Hindlimb muscle (tissue), 1 donor: Measurements from ENCODE around the gene FYB1. TPM values are rescaled to one million over a fixed set of nuclear protein-coding genes. Genes with fewer than 3 reads are reported as not detected.
"Not testable (repeated sequence)": the region's sequence is repeated elsewhere in the genome, so short reads cannot be mapped to it uniquely, and the experiment has no call there.

Experiments
- DNase-seq: peaks from one replicate; pipeline ENCODE4 v3.0.0-alpha.2; 2013
- polyA plus RNA-seq: library from polyadenylated mRNA; unstranded; fragments of 120-200 nt; gene quantifications from one replicate; pipeline ENCODE4 v1.2.1, GENCODE V29; 2013; ENCODE audit not compliant: insufficient read length

Gene FYB1, protein sequence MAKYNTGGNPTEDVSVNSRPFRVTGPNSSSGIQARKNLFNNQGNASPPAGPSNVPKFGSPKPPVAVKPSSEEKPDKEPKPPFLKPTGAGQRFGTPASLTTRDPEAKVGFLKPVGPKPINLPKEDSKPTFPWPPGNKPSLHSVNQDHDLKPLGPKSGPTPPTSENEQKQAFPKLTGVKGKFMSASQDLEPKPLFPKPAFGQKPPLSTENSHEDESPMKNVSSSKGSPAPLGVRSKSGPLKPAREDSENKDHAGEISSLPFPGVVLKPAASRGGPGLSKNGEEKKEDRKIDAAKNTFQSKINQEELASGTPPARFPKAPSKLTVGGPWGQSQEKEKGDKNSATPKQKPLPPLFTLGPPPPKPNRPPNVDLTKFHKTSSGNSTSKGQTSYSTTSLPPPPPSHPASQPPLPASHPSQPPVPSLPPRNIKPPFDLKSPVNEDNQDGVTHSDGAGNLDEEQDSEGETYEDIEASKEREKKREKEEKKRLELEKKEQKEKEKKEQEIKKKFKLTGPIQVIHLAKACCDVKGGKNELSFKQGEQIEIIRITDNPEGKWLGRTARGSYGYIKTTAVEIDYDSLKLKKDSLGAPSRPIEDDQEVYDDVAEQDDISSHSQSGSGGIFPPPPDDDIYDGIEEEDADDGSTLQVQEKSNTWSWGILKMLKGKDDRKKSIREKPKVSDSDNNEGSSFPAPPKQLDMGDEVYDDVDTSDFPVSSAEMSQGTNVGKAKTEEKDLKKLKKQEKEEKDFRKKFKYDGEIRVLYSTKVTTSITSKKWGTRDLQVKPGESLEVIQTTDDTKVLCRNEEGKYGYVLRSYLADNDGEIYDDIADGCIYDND
- 3.8 TPM for polyA plus RNA-seq

DNA sequence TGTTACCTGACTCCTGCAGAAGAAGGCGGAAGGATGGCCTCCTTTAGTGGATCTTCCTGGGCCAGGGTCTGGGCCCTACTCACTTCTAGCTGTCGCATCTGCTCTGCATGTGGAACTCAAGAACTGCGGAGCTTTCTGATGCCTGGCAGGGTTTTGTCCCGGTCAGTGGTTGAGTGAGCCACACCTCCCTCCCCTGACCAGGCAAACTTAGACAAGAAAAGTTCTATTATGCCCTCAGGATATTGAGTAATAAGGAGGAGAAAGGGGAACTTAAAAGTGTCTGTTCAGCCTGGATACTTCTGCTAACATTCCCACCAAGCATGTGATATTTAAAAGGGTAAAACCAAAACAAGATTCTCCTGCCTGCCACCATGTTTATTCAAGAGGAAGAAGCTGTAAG is at the start of gene FYB1:
TSS of gene FYB1 (minus strand) at position 127 of the 400 bp plus-strand sequence. CDS start 16,603 bp downstream, outside the sequence.
- DNase-seq = no peak

DNA sequence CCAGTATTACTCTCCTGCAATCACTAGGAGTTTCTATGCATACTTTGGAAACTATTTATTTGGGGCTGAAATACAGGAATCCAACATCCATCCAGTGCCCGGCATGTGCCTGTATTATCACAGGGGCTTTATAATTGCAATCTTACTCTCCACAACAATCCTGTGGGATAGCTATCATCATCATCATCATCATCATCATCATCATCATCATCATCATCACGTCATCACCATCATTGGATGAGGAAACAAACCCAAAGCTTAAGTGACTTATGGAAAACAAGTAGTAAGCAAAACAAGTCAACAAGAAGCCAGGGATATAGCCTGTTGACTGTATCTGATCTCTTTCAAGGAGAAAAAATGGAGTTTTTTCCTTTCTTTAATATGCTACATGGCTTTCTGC is 47.8 kb upstream of the FYB1 start:
- no peak for DNase-seq

DNA sequence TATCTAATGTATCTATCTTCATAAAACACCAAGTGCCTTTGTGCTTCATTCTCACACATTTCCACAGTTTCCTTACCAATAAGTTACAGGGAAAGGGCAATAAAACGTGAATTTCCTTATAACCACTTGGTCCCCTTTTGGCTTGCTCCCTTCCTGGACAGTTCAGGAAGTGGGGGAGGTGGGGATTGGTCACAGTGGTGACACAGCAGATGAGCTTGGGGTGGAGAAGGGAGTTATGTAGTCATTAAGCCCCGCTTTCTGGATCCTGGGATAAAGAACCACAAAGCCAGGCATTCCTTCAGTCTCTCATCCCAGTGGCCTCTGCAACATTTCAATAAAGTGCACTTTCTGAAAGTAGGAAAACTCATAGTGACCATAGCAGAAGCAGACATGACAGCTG is 47.1 kb upstream of the FYB1 start:
- DNase-seq = no peak

DNA sequence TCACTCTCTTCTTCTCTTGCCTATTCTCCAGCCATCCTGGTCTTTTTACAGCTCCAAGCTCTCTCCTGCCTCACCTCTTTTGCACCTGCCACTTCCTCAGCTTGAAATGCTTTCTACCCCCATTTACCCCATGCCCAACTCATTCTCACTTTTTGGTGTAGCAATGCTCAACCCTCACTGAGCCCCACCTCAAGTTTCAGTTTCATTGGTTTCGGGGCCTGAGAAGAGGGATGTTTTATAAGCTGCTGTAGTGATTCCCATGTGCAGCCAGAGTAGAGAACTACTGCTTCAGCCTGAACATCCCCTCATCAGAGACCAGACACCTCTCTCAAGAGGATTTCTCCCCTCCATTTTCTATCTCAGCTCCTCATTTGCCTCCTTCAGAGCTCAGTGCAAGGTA is 45.2 kb upstream of the FYB1 start:
- no peak for DNase-seq

DNA sequence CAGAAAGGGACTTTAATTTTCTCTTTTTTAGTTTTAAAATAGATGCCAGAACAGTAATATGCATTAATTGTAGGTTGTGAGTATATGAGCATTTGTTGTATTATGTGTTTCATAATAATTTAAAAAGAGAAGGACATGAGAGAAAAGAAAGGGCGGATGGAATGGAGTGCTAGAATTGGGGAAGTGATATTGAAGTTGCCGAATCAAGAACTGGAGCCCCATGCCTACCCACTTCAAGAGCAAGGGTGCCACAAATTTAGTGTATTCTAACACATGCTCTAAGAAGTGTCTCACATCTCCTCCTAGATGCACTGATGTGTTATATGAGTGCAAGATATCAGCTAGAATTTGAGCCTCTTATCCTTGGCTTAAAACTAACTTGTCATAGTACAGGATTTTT is 43.6 kb upstream of the FYB1 start:
- DNase-seq = no peak

DNA sequence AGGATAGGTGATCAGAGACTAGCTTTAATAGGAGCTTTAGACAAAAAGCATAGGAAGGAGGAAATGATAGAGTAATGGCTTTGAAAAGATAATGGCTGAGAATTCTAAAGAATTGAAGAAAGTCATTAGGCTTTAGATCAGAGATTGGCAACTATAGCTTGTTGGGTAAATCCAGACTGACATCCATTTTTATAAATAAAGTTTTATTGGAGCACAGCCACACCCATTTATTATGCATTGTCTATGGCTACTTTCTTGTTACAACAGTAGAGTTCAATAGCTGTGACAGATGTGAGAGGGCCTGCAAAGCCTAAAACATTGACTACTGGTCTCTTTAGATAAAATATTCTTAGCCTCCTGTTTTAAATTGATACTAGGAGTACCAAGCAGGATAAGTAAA is 40.7 kb upstream of the FYB1 start:
- no peak for DNase-seq

DNA sequence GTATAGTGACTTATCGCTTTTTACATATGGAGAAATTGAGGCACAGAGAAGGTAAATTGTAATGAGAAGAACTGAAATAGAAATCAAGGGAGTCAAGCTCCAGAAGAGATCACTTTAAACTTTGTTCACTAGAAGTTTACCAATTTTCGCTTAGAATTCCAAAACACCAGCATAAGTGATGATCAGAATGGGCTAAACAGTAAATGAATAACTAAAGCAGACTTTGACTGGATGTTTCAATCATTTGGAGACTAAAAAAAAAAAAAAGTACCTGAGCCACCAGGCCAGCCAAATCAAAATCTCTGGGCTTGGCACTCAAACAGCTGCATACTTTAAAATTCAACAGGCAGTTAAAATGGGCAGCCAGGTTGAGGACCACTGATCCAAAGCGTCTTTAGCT is 38.2 kb upstream of the FYB1 start:
- DNase-seq = no peak

DNA sequence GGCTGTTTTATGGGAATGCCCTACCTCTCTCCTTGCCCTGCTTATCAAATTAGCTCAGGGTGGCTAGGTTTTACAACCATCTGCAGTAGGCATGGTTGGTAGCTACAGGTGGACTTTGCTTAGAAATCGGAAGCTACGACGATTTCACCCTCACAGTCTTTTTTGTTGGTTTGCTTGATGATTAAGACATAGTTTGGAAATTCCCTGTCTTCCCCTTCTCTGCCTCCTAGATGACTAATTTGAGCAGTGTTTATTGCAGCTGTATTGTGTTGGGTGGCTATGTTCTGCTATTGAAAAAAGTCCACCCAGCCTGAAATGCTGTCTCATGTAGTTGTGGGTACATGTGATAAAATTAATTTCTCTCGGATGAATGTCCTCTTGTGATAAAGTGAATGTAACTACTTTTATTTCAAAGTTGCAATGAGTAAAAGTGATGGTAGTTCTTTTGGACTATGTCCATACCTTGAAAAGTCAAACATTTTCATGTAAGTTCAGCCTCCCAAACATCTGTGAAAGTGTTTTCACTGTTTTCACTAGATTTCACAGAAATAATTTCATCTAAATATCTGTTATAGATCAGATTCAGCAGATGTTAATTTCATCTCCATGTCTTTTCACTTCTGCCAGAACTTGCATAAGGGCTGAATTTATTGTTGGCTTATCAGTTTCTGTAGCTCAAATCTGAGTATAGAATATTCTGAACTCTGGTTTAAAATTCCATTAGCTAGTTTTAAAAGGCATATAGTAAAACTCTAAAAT is 37.3 kb upstream of the FYB1 start:
- no peak for DNase-seq

DNA sequence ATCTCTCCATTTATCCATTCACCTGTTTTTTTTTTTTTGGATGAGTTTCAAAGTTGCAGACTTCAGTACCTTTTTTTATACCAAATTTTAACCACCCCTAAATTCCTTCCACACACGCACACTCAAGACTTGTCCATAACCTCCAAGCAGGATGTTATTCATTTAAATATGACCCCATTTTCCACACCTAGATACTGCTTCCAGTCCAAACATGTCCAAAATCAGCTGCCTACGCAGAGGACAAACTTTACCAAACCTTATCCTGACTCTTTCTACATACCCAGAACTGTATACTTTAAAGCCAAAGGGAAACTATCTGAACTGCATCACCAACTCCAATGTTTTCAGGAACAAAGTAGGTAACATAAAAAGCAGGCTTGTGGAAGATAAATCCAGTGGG is 36.0 kb upstream of the FYB1 start:
- no peak for DNase-seq

DNA sequence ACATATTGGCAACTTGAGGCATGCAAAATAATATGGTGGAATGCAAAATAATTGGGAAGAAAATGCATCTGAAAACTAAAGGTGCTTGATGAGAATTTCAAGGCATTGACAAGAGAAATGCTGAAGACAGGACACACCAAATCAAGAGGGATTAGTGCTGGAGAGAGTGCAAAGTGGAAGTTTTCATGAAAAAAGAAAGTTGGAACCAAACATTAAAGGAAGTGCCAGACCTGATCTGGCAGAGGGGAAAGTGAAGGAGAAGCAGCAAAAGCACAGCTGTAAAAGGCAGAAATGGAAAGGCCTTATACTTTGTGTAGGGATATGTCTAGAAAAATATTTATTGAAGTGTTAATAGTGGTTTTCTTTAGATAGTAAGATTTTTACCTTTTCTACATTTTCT is 35.3 kb upstream of the FYB1 start:
- no peak for DNase-seq

DNA sequence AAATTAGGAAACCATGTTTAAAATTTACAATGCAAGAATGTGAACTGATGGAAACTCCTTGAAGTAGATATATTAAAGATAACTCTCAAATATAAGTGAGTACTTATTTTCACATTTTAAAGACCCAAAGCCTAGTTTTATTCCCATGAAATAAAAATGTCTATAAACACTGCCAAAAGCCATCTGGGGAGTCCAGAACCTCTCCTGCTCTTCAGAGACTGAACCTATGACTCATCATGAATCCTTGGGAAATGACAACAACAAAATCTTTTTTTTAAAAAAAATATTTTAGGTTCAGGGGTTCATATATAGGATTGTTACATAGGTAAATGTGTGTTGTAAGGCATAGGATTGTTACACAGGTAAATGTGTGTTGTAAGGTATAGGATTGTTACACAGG is 33.8 kb upstream of the FYB1 start:
- no peak for DNase-seq

DNA sequence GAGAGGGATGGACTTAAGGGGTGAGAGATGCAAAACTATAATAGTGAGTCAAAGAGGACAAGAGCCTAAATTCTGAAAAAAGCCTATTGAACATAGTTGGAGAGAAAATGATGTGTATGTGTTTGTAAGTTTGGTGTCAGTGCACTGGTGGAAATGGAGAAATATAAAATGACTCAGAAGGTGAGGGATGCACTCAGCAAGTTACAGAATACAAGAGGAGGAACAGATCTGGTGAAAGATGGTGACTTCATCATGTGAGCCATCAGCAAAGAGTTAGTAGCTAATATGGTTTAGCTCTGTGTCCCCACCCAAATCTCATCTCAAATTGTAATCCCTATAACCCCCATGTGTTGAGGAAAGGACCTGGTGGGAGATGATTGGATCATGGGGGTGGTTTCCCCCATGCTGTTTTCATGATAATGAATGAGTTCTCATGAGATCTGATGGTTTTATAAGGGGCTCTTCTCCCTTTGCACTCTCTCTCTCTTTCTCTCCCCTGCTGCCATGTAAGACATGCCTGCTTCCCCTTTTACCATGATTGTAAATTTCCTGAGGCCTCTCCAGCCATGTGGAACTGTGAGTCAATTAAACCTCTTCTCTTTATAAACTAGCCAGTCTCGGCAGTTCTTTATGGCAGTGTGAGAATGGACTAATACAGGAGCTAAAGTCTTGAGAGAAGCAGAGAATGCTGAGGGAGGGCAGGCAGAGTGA is 30.4 kb upstream of the FYB1 start:
- DNase-seq = no peak

DNA sequence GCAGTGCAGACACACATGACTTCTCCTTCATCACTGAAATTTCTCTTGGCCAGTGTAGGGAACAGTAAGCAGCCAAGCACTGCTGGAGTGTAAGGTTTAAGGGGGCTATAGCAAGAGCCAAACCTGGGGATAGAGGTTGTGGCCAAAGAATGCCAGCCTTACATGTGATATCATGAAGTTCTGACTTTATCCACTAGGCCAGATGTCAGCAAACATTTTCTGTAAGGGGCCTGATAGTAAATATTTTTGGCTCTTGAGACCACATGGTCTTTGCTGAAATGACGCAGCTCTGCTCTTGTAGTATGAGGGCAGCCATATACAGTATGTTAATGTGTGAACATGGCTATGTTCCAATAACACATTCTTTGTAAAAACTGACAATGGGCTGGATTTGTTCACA is 29.7 kb upstream of the FYB1 start:
- DNase-seq = no peak

DNA sequence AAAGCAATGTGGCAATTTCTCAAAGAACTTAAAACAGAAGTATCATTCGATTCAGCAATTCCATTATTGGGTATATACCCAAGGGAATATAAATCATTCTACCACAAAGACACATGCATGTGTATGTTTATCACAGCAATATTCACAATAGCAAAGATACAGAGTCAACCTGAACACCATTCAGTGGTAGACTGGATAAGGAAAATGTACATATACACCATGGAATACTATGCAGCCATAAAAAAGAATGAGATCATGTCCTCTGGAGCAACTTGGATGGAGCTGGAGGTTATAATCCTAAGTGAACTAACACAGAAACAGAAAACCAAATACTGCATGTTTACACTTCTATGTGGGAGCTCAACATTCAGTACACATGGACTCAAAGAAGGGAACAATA is 21.4 kb upstream of the FYB1 start:
- no peak for DNase-seq

DNA sequence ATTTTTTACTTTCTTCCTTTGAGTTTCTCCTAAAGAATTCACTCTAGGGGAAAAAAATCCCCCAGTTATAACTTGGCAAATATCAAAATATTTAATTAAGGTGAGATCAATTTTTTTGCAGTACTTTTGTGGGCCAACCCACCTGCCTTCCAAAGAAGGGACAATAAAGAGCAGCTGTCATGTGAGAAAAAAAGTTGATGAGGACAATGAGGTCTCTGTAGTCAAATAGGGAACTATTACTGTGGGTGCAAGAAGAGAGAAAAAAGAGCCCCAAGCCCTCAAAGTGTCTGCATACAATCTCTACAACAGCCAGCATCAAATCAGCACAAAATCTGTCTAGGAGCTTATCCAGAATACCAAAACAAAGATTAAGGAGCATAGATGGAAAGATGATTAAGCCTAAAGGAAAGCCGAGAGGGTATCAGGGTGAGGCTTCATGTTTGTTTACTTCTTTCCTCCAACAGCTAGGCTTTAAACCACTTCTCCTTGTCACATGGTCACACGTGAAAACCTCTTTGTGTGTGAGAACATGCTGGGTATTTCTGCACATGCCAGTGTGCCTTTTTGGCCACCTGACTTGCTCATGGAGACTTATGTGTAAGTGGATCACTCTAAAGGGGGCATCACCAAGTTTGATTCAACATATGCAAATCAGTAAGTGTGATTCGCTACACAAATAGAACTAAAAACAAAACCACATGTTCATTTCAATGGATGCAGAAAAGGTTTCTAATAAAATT is 19.2 kb upstream of the FYB1 start:
- DNase-seq = no peak

DNA sequence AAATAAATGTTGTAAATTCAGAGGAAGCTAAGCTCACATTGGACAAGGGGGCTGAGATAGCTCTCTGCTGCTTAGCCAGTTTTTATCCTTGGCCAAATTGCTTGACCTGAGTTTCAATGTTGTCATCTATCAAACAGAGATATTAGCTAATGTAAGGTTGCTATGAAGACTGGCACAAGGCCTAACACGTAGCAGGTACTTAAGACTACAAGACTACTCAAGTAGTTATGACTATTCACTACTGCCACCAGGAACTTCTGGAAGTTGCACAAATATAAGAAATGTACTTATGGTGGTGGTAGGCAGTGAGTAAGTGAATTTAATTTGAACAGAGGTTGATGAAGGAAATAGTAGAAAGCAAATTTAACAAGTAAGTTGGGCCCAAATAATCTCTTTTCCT is 17.4 kb upstream of the FYB1 start:
- DNase-seq = no peak

DNA sequence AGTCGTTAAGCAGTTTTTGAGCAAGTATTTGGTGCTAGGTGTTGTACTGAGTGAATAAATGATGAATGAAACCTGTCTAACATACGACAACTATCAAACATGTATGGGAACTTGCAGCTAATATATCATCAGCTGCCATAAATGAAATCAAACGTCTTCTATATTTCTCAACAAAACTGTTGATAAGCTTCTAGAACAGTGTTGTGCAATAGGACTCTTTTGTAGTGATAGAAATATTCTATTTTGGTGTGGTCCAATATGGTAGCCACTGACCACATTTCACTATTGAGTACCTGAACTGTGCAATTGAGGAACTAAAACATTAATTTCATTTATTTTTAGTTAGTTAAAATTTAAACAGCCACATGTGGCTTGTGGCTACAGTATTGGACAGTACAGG is 16.3 kb upstream of the FYB1 start:
- no peak for DNase-seq

DNA sequence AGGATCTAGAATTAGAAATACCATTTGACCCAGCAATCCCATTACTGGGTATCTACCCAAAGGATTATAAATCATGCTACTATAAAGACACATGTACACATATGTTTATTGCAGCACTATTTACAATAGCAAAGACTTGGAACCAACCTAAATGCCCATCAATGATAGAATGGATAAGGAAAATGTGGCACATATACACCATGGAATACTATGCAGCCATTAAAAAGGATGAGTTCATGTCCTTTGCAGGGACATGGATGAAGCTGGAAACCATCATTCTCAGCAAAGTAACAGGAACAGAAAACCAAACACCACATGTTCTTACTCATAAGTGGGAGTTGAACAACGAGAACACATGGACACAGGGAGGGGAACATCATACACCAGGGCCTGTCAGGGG is 15.1 kb upstream of the FYB1 start:
- not testable (repeated sequence) for DNase-seq

DNA sequence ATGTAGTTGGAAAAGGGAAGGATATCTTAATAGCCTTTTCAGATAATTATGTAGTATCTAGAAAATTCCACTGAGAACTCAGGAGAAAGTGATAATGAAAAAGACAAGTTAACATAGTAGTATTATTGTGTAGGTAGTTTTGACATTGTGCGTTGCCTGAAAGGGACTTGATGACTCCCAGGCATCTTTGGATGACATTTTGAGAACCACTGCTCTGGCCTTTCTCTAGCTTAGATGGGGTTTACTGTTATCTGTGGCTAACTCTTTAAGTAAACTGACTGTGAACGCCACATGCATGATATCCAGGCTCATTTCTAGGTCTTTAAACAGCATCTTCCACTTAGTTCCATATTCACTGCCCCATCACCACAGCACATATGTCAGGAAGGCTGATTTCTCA is 14.4 kb upstream of the FYB1 start:
- DNase-seq = no peak

DNA sequence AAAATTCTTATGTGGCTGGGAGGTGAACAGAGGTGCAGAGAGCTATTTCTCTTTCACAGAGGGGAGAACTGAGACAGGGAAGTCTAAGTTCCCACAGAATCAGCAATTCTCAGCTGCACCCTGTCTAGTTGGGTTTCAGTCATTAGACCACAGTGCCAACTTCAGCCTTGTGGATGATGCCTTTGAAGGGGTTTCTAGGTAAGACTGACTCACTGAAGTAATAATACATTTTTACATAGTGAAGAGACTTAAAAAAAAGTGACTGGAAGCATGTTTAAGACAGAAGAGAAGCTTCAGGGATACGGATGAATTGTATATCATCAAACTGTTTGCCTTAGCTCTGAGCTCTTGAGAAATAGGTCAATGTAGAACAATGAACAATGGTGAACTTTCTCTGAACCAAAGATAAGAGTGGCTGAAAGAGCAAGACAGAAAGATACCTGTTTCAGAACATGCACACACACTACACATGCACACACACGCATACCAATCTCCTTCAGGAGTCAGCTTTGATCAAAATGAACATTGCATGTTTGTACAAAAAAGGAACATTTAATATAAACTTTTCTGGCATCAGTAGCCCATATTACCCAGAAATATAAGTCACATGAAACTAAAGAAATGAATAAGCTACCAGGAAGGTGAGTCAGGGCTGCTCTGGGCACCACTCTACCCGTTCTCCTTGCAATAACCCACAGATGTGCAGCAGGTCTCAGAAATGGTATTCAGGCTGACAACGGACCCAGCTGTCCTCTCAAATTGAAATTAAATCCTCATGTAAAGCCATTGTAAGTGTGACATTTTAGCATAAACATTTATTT is 12.6 kb upstream of the FYB1 start:
- no peak for DNase-seq

DNA sequence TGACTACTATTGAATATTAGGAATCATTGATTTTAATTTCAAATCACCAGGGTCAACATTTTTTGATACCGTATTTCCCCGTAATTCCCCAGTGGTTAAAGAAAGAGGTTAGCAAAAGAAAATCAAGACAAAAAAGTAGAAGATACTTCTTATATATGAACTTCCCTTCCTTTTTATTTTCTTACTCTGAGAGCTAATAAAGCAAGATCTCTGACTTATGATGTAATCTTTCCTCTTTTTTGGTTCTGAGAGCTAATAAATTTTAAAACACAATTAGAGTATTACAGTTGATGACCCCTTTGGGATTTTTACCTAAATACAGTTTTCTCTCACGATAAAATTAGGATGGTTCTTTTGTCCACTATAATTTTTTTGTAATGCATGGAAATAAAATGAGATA is 9.2 kb upstream of the FYB1 start:
- no peak for DNase-seq
